ENCODE measurements around the gene ASPG.
"Not testable (repeated sequence)": the region's sequence is repeated elsewhere in the genome, so short reads cannot be mapped to it uniquely, and the experiment has no call there.

ASPG gene

DNA sequence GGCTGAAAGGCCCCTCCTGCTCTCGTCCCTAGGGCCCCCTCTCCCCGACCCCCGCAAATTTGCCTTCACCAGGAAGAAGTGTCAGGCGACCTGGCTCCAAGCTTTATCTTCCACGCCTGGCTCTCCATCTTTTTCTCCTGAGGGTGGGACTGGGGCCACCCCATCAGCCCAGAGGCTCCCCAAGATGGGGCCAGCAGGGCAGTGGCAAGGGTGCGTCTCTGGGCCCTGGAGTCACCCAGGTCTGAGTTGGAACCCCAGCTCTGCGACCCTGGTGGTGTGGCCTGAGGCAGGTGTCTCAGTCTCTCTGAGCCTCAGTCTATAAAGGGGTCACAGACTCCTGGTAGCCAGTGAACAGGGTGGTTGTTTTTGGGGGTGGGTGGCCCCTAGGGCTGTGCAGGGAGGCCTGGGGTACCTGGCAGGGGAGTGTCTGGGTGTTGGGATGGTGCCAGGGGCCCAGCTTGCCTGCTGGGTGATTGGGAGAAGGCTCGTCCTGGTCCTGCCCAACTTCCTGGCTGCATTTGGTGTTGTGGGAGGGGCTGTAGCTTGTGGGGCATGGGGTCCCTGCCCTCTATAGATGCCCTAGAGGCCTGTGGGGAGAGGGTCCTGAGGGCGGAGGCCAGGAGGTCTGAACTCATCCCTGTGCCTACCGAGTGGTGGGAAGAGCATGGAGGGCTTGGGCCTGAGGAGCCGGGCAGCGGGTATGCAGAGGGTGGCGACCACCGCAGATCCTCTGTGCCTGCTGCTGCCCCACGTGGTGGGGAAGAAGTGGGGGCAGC, 60.5 kb downstream of the ASPG start:
- DNase-seq (ENCODE audit: low read depth in 2 of 3, low spot score in 2 of 3): no peak

DNA sequence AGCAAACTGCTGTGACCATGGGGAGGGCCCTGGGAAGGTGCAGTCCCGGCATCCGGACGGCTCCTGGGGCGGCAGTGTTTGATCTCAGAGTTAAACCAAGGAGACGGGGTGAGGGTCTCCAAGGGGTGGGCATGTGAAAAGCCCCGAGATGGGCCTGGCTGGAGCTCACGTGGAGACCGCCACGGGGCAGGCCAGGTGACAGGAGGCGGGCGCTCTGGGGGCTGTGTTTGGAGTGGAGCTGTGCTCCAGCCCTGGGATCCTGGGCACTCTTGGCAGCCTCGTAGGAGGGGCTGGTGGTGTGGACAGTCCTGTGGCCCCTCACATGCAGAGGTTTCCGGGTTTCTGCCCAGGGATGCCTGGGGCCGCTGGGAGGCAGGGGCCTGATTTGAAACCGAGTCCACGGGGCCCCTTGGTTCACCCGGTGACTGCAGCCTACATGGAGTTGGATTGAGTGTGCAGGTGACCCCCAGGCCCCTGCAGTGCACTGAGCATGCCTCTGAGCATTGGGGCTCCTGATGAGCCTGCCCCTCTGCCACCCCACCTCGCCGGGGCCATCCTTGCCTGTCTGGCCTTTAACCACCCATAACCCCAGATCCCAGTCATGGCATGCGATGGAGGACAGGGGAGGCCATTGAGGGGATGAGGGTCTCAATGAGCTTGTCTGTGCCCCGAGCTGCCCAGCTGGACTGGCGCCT, 61.3 kb downstream of the ASPG start:
- no peak for DNase-seq (ENCODE audit: low read depth in 2 of 3, low spot score in 2 of 3)

DNA sequence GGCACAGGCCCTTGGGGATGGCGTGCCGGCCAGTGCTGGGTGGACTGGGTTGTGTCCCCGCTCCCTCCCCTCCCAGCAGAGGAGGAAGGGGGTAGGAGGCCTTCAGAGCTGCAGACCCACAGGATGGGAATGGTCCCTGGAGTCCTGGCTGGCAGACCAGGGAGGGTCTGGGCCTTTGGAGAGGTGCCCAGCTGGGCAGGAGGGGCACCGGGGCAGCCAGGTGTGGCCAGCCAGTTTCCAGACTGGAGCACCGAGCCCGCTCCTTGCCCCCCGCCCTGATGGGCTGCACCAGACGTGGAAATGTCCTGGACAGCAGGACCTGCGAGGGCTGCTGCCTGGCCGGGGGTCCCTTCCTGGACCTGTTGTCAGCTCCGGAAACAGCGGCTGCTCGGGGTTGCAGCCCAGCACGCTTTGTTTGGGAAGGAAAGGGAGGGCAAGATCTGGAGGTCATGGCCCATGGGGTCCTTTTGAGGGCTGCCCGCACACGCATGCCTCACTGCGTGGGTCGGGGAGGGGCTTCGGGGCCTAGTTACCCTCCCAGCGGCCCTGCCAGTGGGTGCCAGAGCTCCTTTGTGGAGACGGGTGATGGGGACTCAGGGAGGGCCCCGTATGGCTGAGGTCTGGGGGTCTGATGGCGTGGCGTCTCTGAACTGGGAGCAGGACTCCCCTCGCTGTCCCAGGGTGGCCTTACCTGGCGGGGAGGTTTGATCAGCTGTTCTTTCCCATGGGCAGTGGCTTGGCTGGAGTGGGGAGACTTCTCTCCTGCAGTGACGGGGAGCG, 62.0 kb downstream of the ASPG start:
- DNase-seq (ENCODE audit: low read depth in 2 of 3, low spot score in 2 of 3): no peak

- DNase-seq (ENCODE audit: low read depth in 2 of 3, low spot score in 2 of 3): no peak
Observed at GRCh38 chr14:104148433-104149277, 63.2 kb downstream of the ASPG start.

- no peak for DNase-seq (ENCODE audit: low read depth in 2 of 3, low spot score in 2 of 3)
Observed at GRCh38 chr14:104149278-104149595, 63.7 kb downstream of the ASPG start.

DNA sequence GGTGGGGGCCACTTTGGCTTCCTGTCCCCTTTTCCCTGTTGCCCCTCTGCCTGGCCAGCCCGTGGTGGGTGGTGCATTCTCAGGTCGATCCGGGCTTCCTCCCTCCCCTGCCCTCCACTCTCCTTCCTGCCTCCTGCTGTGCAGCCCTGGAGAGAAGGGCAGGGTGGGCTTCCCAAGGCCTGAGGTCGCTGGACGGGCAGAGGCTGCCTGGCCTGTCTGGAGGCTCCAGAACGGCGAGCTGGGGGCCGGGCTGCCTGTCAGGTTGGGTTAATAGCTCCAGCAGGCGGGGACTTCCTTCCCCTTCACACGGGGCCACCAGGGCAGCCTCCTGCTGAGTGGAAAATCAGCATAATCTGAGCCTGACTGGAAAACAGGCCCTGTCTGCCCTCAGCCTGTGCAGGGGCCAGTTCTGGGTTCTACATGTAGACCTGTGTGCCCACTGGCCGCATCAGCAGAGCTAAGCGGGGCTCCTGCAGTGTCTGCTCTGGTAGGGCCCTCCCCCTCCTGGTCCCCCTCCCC, 64.2 kb downstream of the ASPG start:
- DNase-seq (ENCODE audit: low read depth in 2 of 3, low spot score in 2 of 3): no peak

- no peak for DNase-seq (ENCODE audit: low read depth in 2 of 3, low spot score in 2 of 3)
Observed at GRCh38 chr14:104150136-104151025, 64.9 kb downstream of the ASPG start.

DNA sequence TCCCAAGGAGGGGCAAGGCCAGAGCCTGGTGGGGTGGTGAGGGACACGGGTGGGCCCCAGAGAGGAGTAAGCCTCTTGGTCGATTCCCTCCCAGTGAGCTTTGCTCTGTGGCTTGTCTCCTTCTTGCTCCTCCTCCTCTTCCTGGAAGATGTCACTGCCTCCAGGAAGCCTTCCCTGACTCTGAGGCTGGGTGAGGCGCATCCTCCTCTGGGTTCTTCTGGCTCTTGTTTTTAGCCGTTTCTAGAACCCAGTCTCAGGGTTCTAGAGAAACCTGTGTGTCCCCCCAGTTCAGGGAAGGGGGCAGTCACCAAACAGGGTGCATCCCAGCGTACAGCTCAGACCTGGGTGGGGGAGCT, 65.5 kb downstream of the ASPG start:
- no peak for DNase-seq (ENCODE audit: low read depth in 2 of 3, low spot score in 2 of 3)

DNA sequence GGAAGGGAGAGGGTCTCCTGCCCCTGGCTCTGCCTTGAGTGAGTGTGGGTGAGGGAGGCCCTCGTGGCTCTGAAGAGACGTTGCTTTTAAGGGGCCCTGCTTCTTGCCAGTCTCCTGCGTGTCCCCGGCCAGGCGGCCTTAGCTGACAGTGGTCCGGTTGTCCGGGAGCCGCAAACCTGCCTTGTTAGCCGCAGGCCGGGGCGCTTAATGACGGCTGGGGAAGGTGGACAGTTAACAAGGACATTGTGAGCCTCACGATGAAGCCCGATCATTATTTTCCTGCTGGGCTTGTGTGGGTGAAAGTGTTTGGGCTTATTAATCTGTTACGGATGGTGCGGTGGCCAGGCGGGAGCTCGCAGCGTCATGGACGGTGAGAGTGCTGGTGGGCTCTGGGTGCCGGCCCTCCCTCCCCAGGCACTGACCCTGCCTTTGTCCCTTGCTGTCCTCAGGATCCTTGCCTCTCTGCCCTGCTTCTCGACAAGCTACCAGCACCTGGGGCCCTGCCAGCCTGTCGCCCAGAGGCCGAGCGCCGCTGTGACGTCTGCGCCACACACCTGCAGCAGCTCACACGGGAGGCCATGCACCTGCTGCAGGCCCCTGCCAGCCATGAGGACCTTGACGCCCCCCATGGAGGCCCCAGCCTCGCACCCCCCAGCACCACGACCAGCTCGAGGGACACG, 66.2 kb downstream of the ASPG start:
- no peak for DNase-seq (ENCODE audit: low read depth in 2 of 3, low spot score in 2 of 3)

DNA sequence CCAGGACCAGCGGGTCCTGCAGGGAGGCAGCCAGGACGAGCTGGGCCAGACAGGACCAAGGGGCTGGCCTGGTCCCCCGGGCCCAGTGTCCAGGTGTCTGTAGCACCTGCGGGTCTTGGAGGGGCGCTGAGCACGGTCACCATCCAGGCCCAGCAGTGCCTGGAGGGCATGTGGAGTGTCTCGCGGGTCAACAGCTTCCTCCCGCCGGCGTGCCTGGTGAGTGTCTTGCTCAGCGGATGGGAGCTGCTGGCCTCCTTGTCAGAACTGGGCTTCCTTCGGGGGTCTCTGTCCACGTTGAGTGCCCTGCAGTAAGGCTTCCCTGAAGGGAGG, 66.7 kb downstream of the ASPG start:
- no peak for DNase-seq (ENCODE audit: low read depth in 2 of 3, low spot score in 2 of 3)

- DNase-seq (ENCODE audit: low read depth in 2 of 3, low spot score in 2 of 3): no peak
Observed at GRCh38 chr14:104152686-104153393, 67.3 kb downstream of the ASPG start.

DNA sequence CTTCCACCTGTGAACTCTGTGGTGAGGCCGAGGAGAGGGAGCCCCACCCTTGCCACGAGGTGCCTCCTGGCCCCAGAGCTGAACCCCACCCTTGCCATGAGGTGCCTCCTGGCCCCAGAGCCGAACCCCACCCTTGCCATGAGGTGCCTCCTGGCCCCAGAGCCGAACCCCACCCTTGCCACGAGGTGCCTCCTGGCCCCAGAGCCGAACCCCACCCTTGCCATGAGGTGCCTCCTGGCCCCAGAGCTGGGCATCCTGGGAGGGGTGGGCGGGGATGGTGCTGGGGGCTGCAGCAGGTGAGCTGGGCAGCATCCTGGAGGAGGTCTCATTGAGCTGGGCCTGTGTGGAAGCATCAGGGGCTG, 67.9 kb downstream of the ASPG start:
- not testable (repeated sequence) for DNase-seq (ENCODE audit: low read depth in 2 of 3, low spot score in 2 of 3)

- no peak for DNase-seq (ENCODE audit: low read depth in 2 of 3, low spot score in 2 of 3)
Observed at GRCh38 chr14:104154246-104154645, 68.7 kb downstream of the ASPG start.

DNA sequence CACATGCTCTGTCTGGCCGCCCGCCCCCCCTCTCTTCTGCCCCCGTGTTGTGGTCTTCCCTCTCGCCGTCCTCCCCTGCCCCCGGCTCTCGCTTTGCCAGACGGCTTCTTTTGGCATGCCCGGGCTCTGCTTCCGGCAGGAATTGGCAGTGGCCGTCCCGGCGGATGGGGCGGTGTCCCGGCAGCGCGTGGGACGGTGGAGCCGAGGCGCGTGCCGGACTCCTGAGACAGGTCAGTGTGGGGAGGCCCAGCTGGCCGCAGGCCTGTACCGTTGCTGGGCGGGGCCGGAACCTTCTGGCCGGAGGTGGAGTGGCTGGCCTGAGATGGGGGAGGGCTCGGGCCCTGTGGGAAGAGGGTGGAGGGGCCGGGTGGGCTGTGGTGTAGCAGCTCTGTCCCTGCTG, 70.0 kb downstream of the ASPG start:
- no peak for DNase-seq (ENCODE audit: low read depth in 2 of 3, low spot score in 2 of 3)

GRCh38 chr14:104156142-104156541, 70.6 kb downstream of the ASPG start:
- DNase-seq (ENCODE audit: low read depth in 2 of 3, low spot score in 2 of 3): no peak

DNA sequence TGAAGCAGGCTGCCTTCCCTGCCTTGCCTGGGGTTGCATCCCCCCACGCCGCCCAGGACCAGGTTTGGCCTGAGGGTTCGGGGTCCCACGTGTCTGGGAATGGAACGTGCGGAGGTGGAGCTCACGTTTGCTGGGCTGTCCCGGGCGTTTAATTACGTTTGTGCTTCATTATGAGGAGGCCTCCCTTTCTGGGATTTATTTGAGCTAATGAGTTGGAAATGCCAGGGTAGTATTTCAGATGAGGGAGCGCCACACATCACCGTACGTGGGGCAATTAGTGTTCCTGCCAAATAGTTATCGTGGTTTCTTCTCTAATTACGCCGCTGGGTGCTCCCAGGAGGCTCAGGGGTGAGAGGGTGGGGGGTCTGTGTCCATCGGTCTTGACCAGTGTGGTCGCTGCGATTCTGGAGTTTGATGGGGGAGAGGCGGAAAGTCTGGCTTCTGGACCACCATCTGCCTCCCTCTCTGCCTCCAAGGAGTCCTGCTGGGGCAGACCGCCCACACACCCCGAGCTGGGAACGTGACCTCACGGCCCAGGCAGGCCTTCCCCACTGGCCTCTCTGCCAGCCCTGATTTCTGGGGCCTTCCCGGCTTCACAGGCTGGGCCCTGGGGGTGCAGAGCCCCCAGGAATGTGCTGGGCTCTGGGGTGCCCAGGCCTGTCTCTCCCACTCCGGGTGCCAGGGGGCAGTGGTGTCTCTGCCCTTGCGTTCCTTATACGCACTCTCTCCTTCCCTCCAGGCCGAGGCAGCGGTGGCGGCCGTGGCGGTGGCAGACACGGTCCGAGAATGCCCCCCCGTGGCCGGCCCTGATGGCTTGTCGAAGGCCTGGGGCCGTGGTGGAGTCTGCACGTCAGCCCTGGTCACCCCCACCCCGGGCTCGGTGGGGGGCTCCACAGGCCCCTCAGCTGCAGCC, 71.8 kb downstream of the ASPG start:
- DNase-seq (ENCODE audit: low read depth in 2 of 3, low spot score in 2 of 3): no peak

DNA sequence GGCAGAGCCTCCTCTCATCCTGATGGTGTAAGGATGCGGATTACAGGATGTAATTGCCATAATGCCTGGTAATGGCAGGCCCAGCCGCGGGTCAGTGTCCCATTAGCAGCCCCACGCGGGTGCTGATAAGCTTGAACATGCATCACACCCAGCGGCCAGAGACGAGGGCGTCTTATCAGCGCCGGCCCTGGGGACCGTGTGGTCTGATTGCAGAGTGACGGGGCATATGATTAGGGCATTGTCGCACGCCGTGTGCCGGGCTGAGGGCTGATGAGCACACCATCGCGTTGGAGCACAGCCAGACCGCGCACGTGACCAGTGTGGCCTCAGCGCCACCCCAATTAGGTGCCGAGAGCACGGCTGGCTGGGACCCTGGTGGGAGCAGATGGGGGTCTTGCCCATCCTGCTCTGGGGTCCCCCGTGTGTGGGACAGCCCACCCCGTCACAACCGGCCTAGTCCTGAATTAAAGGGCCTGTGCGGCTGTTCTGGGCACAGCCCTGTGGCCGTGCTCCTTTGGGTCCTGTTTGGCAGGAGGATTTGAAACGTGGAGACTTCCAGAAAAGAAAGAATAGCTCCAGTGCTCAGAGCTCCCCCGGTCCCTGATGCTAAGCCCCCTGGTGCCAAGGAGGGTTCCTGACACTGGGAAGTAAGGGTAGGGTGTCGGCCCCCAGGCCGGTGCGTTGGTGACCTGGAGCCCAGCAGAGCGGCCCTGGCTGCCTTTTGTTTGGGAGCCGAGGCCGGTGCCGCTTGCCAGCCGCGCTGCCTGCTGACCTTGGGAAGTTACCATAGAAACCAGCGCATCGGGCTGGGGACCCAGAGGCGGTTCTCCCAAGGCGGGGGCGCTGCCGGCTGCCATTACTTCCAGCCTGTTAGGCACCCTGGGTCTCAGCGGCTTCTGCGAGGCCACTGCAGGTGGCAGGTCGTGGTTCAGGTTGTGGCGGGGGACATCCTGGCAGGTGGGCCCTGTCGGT, 73.6 kb downstream of the ASPG start:
- no peak for DNase-seq (ENCODE audit: low read depth in 2 of 3, low spot score in 2 of 3)
